Body of pancreas (tissue), 4 donors: ENCODE results near the gene PCDHB4. TPM values are rescaled to one million over a fixed set of nuclear protein-coding genes. Genes with fewer than 3 reads are reported as not detected.
"Not testable (repeated sequence)": the region's sequence is repeated elsewhere in the genome, so short reads cannot be mapped to it uniquely, and the experiment has no call there.

Experiments
- ATAC-seq: fragments of 150-250 bp; one replicate; pipeline ENCODE4 v1.9.1; 2016
- DNase-seq, 4 donors: peaks; one replicate each; pipeline ENCODE4 v3.0.0-alpha.2; 2019
- H3K27ac ChIP-seq, 4 donors: fragments of 200-600 bp; sonication (generic); 1 replicate in 3 of 4; 2 replicates in 1 of 4; pipeline versions ENCODE4 v1.5.1 to v1.6.1; 2016 to 2019; ENCODE audit warnings: mild to moderate bottlenecking in 1 of 4, mixed read lengths in 1 of 4, moderate library complexity in 1 of 4
- H3K27me3 ChIP-seq, 2 donors: fragments of 200-600 bp; sonication (generic); one replicate each; pipeline ENCODE4 v1.6.0; 2016; ENCODE audit warnings: mild to moderate bottlenecking in 1 of 2
- H3K36me3 ChIP-seq, 2 donors: fragments of 200-600 bp; sonication (generic); replicated peaks in 1 of 2; 2 replicates each; pipeline ENCODE4 v1.5.1; 2016; ENCODE audit warnings: low read depth in 2 of 2; ENCODE audit not compliant: insufficient read depth in 1 of 2
- H3K4me1 ChIP-seq: fragments of 200-600 bp; sonication (generic); one replicate; pipeline ENCODE4 v1.6.0; 2016
- H3K4me3 ChIP-seq, 2 donors: fragments of 200-600 bp; sonication (generic); 1 replicate in 1 of 2; 2 replicates in 1 of 2; pipeline ENCODE4 v1.5.1; 2016 to 2019
- H3K9me3 ChIP-seq, 3 donors: fragments of 200-600 bp; sonication (generic); 1 replicate in 2 of 3; 2 replicates in 1 of 3; pipeline ENCODE4 v1.5.1; 2016
- POLR2A ChIP-seq, 3 donors: fragments of 450-650 bp; IDR thresholded peaks; one replicate each; pipeline ENCODE4 v1.6.1; 2016; ENCODE audit warnings: antibody characterized with exemption in 3 of 3, mild to moderate bottlenecking in 2 of 3
- WGBS, 2 donors: methylation state at CpG; one replicate each; pipeline ENCODE4 v1.1.5; 2017; 5-methylcytosine and 5-hydroxymethylcytosine counted together
- intact Hi-C: fragments of 100-400 bp; cut with DNase I; formaldehyde crosslinking; loops from one replicate; pipeline ENCODE4 v1.15.1; 2023
- total RNA-seq, 2 donors: library from RNA; depleted of rRNA; stranded (reverse); fragments of >200 nt; gene quantifications; one replicate each; pipeline ENCODE4 v1.1.0, GENCODE V29; 2016
- TF ChIP-seq, protein P1 (sequence below), 7 experiments: fragments of 450-650 bp in 4 of 7; fragments of 200-600 bp in 3 of 7; sonication (generic) in 3 of 7; IDR thresholded peaks; one replicate each; pipeline ENCODE4 v1.5.1; 2016 to 2019; ENCODE audit warnings: antibody characterized with exemption in 7 of 7

Gene PCDHB4
- total RNA-seq, 2 donors from 2014 or later: 1.6 to 3.3 TPM

- ATAC-seq: no peak
- TF ChIP-seq, protein P1, sequence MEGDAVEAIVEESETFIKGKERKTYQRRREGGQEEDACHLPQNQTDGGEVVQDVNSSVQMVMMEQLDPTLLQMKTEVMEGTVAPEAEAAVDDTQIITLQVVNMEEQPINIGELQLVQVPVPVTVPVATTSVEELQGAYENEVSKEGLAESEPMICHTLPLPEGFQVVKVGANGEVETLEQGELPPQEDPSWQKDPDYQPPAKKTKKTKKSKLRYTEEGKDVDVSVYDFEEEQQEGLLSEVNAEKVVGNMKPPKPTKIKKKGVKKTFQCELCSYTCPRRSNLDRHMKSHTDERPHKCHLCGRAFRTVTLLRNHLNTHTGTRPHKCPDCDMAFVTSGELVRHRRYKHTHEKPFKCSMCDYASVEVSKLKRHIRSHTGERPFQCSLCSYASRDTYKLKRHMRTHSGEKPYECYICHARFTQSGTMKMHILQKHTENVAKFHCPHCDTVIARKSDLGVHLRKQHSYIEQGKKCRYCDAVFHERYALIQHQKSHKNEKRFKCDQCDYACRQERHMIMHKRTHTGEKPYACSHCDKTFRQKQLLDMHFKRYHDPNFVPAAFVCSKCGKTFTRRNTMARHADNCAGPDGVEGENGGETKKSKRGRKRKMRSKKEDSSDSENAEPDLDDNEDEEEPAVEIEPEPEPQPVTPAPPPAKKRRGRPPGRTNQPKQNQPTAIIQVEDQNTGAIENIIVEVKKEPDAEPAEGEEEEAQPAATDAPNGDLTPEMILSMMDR (IDR thresholded peaks at IDR 0.05): no peak
- no peak for TF ChIP-seq POLR2A (IDR thresholded peaks at IDR 0.05)
- H3K9me3 ChIP-seq: peaks cover 0 to 31% (median 2%) of the 10 kb centered on the region in 3 donors
- DNase-seq: no peak
- H3K27ac ChIP-seq: no peak overlapping the region
- H3K4me3 ChIP-seq: no peak overlapping the region
- no peaks in the 10 kb centered on the region for H3K4me1 ChIP-seq
- H3K36me3 ChIP-seq: no peaks in the 10 kb centered on the region
- no peaks in the 10 kb centered on the region for H3K27me3 ChIP-seq
- 18 to 54% methylated on average over 19 to 20 of the region's 20 CpGs for WGBS, 2 donors
- intact Hi-C loops: no loop called here
Observed at GRCh38 chr5:141101059-141101458, 20.6 kb upstream of the PCDHB4 start.

DNA sequence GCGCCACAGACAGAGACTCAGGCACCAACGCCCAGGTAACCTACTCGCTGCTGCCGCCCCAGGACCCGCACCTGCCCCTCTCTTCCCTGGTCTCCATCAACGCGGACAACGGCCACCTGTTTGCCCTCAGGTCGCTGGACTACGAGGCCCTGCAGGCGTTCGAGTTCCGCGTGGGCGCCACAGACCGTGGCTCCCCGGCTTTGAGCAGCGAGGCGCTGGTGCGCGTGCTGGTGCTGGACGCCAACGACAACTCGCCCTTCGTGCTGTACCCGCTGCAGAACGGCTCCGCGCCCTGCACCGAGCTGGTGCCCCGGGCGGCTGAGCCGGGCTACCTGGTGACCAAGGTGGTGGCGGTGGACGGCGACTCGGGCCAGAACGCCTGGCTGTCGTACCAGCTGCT lies 19.5 kb upstream of the PCDHB4 start:
- H3K4me3 ChIP-seq, intact Hi-C loops, H3K36me3 ChIP-seq, H3K4me1 ChIP-seq, H3K27me3 ChIP-seq, H3K27ac ChIP-seq, ATAC-seq, DNase-seq: not testable (repeated sequence)
- 33 to 38% methylated on average over 6 to 24 of the region's 39 CpGs for WGBS, 2 donors
- peaks cover 0 to 29% (median 2%) of the 10 kb centered on the region in 3 donors for H3K9me3 ChIP-seq

DNA sequence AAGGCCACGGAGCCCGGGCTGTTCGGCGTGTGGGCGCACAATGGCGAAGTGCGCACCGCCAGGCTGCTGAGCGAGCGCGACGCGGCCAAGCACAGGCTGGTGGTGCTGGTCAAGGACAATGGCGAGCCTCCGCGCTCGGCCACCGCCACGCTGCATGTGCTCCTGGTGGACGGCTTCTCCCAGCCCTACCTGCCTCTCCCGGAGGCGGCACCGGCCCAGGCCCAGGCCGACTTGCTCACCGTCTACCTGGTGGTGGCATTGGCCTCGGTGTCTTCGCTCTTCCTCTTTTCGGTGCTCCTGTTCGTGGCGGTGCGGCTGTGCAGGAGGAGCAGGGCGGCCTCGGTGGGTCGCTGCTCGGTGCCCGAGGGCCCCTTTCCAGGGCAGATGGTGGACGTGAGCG lies 19.1 kb upstream of the PCDHB4 start:
- H3K4me1 ChIP-seq, H3K27ac ChIP-seq, H3K27me3 ChIP-seq, H3K4me3 ChIP-seq, DNase-seq, ATAC-seq, H3K36me3 ChIP-seq, intact Hi-C loops: not testable (repeated sequence)
- WGBS, 2 donors: 36% methylated on average over 23 of the region's 38 CpGs; no CpG with 5 or more reads in 1 of the 2 donors
- H3K9me3 ChIP-seq: peaks cover 0 to 29% (median 2%) of the 10 kb centered on the region in 3 donors

- Histone ChIP-seq H3K27ac (no peak overlapping the region), H3K9me3 (peaks cover 0 to 16% (median 2%) of the 10 kb centered on the region in 3 donors), H3K4me3 (no peak overlapping the region), H3K4me1 (no peaks in the 10 kb centered on the region), H3K27me3 (no peaks in the 10 kb centered on the region), H3K36me3 (no peaks in the 10 kb centered on the region)
- DNase-seq (no peak), ATAC-seq (no peak)
- WGBS, 2 donors: 44 to 74% methylated on average over 2 of the region's 2 CpGs
- intact Hi-C loops: no loop called here
- no peak for TF ChIP-seq POLR2A (IDR thresholded peaks at IDR 0.05)
- TF ChIP-seq, protein P1 (IDR thresholded peaks at IDR 0.05): no peak
Observed at GRCh38 chr5:141105350-141105749, 16.3 kb upstream of the PCDHB4 start.

DNA sequence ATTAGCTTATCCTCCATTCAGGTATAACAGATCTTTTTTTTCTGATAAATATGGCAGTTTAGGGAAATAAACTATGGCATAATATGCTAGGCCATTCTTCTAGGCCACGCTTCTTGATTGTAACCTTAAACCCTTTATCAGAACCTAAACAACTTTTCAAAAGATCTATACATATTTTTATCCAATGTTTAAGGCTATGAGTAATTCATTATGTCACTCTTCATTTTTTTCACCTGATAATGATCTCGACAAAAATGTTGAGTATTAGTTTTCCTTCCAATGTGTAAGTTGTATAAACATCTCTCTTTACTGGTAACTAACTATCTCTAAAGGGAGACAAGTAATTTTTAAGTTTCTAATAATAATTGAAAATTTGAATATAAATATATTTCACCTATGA lies 2.4 kb upstream of the PCDHB4 start:
- H3K4me3 ChIP-seq: no peak overlapping the region
- H3K4me1 ChIP-seq: no peaks in the 10 kb centered on the region
- intact Hi-C loops: no loop called here
- TF ChIP-seq POLR2A (IDR thresholded peaks at IDR 0.05): no peak
- TF ChIP-seq, protein P1 (IDR thresholded peaks at IDR 0.05): no peak
- no peaks in the 10 kb centered on the region for H3K27me3 ChIP-seq
- H3K36me3 ChIP-seq: no peaks in the 10 kb centered on the region
- 37 to 38% methylated on average over 2 of the region's 2 CpGs for WGBS, 2 donors
- DNase-seq (no peak), ATAC-seq (no peak)
- no peak overlapping the region for H3K27ac ChIP-seq
- no peaks in the 10 kb centered on the region for H3K9me3 ChIP-seq

DNA sequence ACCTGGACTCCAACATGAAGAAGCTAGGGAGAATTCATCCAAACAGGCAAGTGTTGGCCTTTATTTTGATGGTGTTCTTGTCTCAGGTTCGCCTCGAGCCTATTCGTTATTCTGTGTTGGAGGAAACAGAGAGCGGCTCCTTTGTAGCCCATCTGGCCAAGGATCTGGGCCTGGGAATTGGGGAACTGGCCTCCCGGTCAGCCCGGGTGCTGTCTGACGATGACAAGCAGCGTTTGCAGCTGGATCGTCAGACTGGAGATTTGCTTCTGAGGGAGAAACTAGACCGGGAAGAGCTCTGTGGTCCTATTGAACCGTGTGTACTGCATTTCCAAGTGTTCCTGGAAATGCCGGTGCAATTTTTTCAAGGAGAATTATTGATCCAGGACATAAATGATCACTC lies 367 bp downstream of the PCDHB4 start:
- Histone ChIP-seq H3K27ac (peak overlapping the region in 3 of 4 donors; percentile 36 to 68 (median 56)), H3K4me3 (no peak overlapping the region), H3K36me3 (no peaks in the 10 kb centered on the region), H3K9me3 (no peaks in the 10 kb centered on the region), H3K4me1 (no peaks in the 10 kb centered on the region), H3K27me3 (no peaks in the 10 kb centered on the region)
- ATAC-seq (no peak), DNase-seq (peak in 2 of 4 donors; percentile 15 to 20)
- intact Hi-C loops: no loop called here
- 14 to 30% methylated on average over 12 of the region's 12 CpGs for WGBS, 2 donors
- TF ChIP-seq POLR2A (IDR thresholded peaks at IDR 0.05): peak in 1 of 3 donors; percentile 11
- TF ChIP-seq, protein P1 (IDR thresholded peaks at IDR 0.05): no peak

- H3K36me3 ChIP-seq, H3K27ac ChIP-seq, intact Hi-C loops, H3K9me3 ChIP-seq, H3K4me1 ChIP-seq, H3K4me3 ChIP-seq, DNase-seq, H3K27me3 ChIP-seq, ATAC-seq: not testable (repeated sequence)
- WGBS, 2 donors: 29 to 63% methylated on average over 8 to 42 of the region's 73 CpGs
Observed at GRCh38 chr5:141123396-141124135, 1.9 kb downstream of the PCDHB4 start.
